GM10266 (cell line): ENCODE results near the gene EMP2.
A peak's percentile ranks its signal among the peaks of the same experiment; 100 is the strongest.
"Not testable (repeated sequence)": the region's sequence is repeated elsewhere in the genome, so short reads cannot be mapped to it uniquely, and the experiment has no call there.

Source experiments
- DNase-seq: peaks from one replicate; pipeline ENCODE4 v3.0.0; 2012; ENCODE audit errors: extremely low spot score
- TF ChIP-seq, protein P1 (sequence below): IDR thresholded peaks from 2 replicates; pipeline ENCODE4 v1.5.1; 2012; ENCODE audit warnings: mild to moderate bottlenecking, low read depth; ENCODE audit not compliant: control insufficient read depth, insufficient read depth; ENCODE audit errors: missing control alignments

EMP2 gene

DNA sequence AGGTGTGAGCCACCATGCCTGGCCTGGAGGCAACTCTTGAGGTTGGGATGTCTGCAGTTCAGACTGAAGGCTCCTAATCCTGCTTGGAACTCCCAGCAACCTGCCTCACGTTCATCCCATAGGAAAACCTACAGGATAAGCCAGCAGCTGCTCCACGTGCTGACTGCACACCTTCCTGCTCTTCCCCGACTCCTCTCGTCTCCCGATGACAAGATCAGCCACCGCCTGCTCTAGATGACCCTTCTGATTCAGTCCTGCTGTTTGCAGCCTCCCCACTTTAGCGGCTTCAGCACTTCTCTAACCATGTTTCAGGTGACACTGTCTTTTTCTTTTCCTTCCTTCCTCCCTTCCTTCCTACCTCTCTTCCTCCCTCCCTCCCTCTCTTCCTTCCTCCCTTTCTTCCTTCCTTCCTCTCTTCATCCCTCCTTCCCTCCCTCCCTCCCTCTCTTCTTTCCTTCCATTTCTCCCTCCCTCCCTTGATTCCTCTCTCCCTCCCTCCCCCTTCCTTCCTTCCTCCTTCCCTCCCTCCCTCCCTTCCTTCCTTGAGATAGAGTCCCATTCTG, 61.8 kb downstream of the EMP2 start:
- TF ChIP-seq, protein P1, sequence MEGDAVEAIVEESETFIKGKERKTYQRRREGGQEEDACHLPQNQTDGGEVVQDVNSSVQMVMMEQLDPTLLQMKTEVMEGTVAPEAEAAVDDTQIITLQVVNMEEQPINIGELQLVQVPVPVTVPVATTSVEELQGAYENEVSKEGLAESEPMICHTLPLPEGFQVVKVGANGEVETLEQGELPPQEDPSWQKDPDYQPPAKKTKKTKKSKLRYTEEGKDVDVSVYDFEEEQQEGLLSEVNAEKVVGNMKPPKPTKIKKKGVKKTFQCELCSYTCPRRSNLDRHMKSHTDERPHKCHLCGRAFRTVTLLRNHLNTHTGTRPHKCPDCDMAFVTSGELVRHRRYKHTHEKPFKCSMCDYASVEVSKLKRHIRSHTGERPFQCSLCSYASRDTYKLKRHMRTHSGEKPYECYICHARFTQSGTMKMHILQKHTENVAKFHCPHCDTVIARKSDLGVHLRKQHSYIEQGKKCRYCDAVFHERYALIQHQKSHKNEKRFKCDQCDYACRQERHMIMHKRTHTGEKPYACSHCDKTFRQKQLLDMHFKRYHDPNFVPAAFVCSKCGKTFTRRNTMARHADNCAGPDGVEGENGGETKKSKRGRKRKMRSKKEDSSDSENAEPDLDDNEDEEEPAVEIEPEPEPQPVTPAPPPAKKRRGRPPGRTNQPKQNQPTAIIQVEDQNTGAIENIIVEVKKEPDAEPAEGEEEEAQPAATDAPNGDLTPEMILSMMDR = no peak
- no peak for DNase-seq

DNA sequence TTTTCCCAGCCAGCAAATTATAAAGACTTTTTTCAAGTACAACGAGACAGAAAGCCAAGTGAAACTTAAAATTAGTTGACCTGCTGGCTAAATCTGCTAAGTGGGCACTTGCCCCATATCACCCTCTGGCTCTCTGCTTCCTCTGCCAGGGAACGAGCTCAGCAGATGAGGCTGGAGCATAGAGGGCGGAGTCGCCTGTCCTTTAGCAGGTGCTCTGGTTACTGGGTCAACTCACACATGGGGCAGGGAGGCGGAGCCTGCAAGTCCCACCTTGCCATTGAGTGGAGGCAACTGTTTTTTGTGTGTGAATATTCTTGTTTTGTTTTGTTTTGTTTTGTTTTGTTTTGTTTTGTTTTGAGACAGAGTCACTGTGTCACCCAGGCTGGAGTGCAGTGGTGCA, 62.5 kb downstream of the EMP2 start:
- no peak for DNase-seq
- TF ChIP-seq, protein P1 = no peak

DNA sequence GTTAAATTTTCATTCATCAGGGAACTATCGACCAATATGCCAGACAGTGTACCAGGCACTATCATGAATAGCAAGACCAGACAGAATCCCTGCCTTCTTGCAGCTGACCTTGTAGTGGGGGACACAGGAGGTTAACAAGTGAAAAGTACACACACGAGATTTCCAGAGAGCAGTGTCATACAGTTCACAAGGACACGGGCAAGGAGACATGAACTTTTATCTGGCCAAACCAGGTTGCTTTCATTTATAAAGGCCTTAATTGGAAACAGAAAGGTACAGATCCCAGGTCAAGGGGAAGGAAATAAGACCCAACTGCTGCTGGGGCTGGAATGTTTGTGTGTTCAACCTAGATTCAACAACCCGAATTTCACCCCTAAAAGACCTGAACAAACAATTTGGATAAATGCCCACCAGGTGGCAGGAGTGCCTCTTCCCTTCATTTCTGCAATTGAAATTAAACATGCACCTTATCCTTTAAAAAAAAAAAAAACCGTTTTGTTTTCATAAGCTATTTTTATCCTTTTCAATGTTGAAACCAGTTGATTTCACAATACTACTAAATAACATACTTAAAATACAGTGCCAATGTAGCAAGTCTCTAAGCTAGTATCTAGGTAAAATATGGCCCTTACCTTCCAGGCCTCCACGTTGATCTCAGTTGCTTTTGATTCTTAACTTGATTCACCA, 65.9 kb downstream of the EMP2 start:
- TF ChIP-seq, protein P1 = peak; percentile 56
- peak; percentile 63 for DNase-seq

DNA sequence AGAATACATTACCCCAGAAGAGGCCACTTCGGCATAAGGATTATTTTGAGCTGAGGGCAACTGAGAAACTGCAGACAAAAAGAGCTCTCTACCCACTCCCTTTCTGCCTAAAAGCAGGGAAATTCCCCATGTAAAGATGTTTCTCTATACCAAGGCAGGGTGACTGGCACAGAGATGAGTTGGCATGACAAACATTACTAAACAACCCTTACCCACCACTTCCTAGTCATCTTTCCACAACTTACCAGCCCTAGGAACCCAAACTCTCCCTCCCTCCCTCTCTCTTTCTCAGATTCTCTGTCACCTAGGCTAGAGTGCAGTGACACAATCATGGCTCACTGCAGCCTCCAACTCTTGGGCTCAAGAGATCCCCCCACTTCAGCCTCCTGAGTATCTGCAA, 68.6 kb downstream of the EMP2 start:
- TF ChIP-seq, protein P1 = no peak
- no peak for DNase-seq

DNA sequence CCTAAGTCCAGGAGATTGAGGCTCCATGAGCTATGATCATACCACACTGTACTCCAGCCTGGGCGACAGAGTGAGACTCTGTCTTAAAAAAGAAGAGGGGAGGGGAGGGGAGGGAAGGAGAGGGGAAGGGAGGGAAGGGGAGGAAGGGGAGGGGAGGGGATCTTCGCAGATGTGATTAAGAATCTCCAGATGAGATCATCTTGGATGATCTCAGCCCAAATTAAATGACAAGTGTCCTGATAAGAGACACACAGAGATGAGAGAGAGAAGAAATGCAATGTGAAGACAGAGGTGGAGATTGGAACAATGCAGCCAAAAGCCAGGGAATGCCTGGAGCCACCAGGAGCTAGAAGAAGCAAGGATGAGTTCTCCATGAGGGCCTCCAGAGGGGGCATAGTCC, 70.1 kb downstream of the EMP2 start:
- TF ChIP-seq, protein P1 = no peak
- DNase-seq = no peak

DNA sequence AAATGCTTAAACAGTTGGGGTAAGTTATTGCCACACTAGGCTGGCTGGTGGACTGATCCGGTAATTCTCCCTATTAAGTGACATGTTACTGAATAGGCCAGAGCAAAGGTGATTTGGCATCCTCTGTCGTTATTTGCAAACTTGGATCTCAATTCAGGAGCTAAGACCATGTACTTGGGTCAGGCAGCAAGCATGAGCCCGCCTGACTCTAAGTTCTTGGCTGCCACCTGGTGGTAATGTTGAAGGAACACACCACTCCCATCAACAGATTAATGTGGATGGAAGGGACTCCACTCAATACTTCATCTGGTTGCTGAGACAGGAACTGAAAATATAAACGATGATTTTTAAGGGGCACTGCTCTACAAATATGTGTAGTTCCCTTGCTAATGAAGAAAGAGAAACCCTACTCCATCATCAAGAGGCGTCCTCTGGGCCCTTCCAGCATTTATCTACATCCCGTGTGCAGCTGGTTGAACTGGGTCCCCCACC, 70.8 kb downstream of the EMP2 start:
- DNase-seq = peak; percentile 79
- TF ChIP-seq, protein P1 = peak; percentile 85

DNA sequence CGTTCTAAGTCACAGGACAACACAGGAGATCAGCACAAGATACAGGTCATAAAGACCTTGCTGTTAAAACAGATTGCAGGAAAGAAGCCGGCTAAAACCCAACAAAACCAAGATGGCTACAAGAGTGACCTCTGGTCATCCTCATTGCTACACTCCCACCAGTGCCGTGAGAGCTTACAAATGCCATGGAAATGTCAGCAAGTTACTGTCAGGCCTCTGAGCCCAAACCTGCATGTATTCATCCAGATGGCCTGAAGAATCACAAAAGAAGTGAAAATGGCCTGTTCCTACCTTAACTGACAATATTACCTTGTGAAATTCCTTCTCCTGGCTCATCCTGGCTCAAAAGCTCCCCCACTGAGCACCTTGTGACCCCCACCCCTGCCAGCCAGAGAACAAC, 75.1 kb downstream of the EMP2 start:
- DNase-seq = not testable (repeated sequence)

DNA sequence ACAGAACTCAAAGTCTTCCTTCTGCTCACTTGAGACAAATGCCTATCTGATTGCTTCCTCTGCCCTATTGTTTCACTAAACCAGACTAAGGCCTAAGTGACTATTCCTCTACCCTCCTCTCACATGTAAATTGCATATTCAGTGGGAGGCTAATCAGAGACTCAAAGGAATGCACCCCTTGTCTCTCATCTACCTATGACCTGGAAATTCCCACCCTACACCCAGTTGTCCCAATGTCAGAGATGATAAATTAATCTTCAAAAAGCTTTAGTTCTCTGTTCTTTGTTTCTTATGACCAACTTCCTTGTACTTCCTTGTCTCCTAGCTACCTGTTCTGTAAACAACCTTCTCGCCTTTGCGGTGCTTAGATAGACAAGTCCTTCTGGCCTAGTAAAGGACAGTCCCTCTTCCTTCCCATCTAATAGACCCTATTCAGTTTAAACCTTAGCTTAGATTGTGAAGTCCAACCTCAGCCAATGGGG, 76.0 kb downstream of the EMP2 start:
- DNase-seq = no peak
- TF ChIP-seq, protein P1 = no peak
